HCT116 (cell line): ENCODE measurements around the gene PTOV1. TPM values are rescaled to one million over a fixed set of nuclear protein-coding genes. Genes with fewer than 3 reads are reported as not detected.

Experiments
- ATAC-seq: fragments of 200-7000 bp; cut with Tn5 transposase; 2 replicates; pipeline ENCODE4 v1.9.1; 2020; ENCODE audit warnings: mild to moderate bottlenecking, moderate library complexity
- BruUV-seq: library from RNA; stranded (reverse); fragments of 400-500 nt; replicated peaks from 2 replicates; lab custom pipeline; 2021; lab: Mats Ljungman, UMichigan
- CTCF ChIA-PET: fragments of 300-600 bp; sonication (Branson Sonifier 250); formaldehyde crosslinking; loops from one replicate; lab custom pipeline; 2021; ENCODE audit warnings: antibody characterized with exemption; lab: Charles Lee
- POLR2A ChIA-PET: fragments of 300-600, 350-600 bp; sonication (Branson Sonifier 250); formaldehyde crosslinking; loops from one replicate; lab custom pipeline; 2021; ENCODE audit warnings: antibody characterized with exemption; lab: Charles Lee
- RAD21 ChIA-PET, 2 experiments: fragments of 300-600 bp; sonication (Branson Sonifier 250); formaldehyde crosslinking; loops; one replicate each; lab custom pipeline; 2023; ENCODE audit warnings: low total read pairs in 2 of 2; ENCODE audit not compliant: uncharacterized antibody in 2 of 2, unreplicated experiment in 2 of 2, low non-redundant PET in 1 of 2; lab: Charles Lee
- DNase-seq: peaks from one replicate; pipeline ENCODE4 v3.0.0-alpha.2; 2010; ENCODE audit warnings: low read depth, low spot score
- H2AFZ ChIP-seq: fragments of 200-600 bp; shearing (Covaris generic), sonication (generic); 2 replicates; pipeline ENCODE4 v1.6.1; 2017; ENCODE audit warnings: low read depth, mixed run types, mixed read lengths, antibody characterized with exemption, low read length; ENCODE audit not compliant: poor library complexity, severe bottlenecking
- H3K27ac ChIP-seq: 2 replicates; pipeline ENCODE4 v1.5.1; 2012; ENCODE audit warnings: low read depth, low read length
- H3K27me3 ChIP-seq: fragments of 200-600 bp; sonication (generic); 2 replicates; pipeline ENCODE4 v1.6.1; 2016; ENCODE audit warnings: mixed run types, low read length, mixed read lengths; ENCODE audit not compliant: insufficient read depth
- H3K36me3 ChIP-seq, 2 experiments: fragments of 200-500 bp in 1 of 2; fragments of 200-600 bp in 1 of 2; sonication (Bioruptor generic) in 1 of 2; sonication (generic) in 1 of 2; 2 replicates each; pipeline versions ENCODE4 v1.5.1 to v1.6.1; 2014 to 2016; ENCODE audit warnings: low read length in 2 of 2, inconsistent platforms in 1 of 2, mixed read lengths in 1 of 2, mixed run types in 1 of 2; ENCODE audit not compliant: insufficient read depth in 2 of 2, control insufficient read depth in 1 of 2
- H3K4me1 ChIP-seq, 2 experiments: fragments of 200-600 bp in 1 of 2; sonication (generic) in 1 of 2; 2 replicates each; pipeline versions ENCODE4 v1.5.1 to v1.6.1; 2012 to 2017; ENCODE audit warnings: low read length in 2 of 2, inconsistent platforms in 1 of 2, mild to moderate bottlenecking in 1 of 2, mixed read lengths in 1 of 2, mixed run types in 1 of 2, moderate library complexity in 1 of 2; ENCODE audit not compliant: insufficient read depth in 2 of 2, control insufficient read depth in 1 of 2
- H3K4me2 ChIP-seq: fragments of 200-600 bp; sonication (generic); 2 replicates; pipeline ENCODE4 v1.6.1; 2017; ENCODE audit warnings: mixed run types, low read length, mixed read lengths
- H3K4me3 ChIP-seq, 2 experiments: fragments of 200-600 bp in 1 of 2; sonication (generic) in 1 of 2; replicated peaks in 1 of 2; 2 replicates each; pipeline ENCODE4 v1.5.1; 2011 to 2016; ENCODE audit warnings: low read length in 2 of 2, control low read depth in 1 of 2, low read depth in 1 of 2, mild to moderate bottlenecking in 1 of 2, mixed read lengths in 1 of 2, mixed run types in 1 of 2
- H3K79me2 ChIP-seq: fragments of 200-600 bp; sonication (generic); 2 replicates; pipeline ENCODE4 v1.6.1; 2017; ENCODE audit warnings: mild to moderate bottlenecking, mixed run types, low read length, moderate library complexity, mixed read lengths; ENCODE audit not compliant: insufficient read depth
- H3K9ac ChIP-seq: fragments of 200-600 bp; sonication (generic); 2 replicates; pipeline ENCODE4 v1.6.1; 2016; ENCODE audit warnings: low read length, mixed read lengths
- H3K9me2 ChIP-seq: fragments of 200-600 bp; sonication (generic), shearing (Covaris generic); 2 replicates; pipeline ENCODE4 v1.6.1; 2017; ENCODE audit warnings: mixed run types, mild to moderate bottlenecking, moderate library complexity; ENCODE audit not compliant: insufficient read depth
- H3K9me3 ChIP-seq, 2 experiments: fragments of 200-500 bp in 1 of 2; fragments of 200-600 bp in 1 of 2; sonication (Bioruptor generic) in 1 of 2; sonication (generic) in 1 of 2; 2 replicates each; pipeline ENCODE4 v1.6.1; 2014 to 2017; ENCODE audit warnings: low read length in 2 of 2, mixed read lengths in 2 of 2, inconsistent platforms in 1 of 2, low read depth in 1 of 2, mild to moderate bottlenecking in 1 of 2, mixed run types in 1 of 2, moderate library complexity in 1 of 2; ENCODE audit not compliant: control insufficient read depth in 1 of 2, insufficient read depth in 1 of 2
- H4K20me1 ChIP-seq: fragments of 200-600 bp; sonication (generic), shearing (Covaris generic); 2 replicates; pipeline ENCODE4 v1.6.1; 2017; ENCODE audit warnings: mixed run types, mild to moderate bottlenecking, moderate library complexity; ENCODE audit not compliant: insufficient read depth
- ATF3 ChIP-seq: IDR thresholded peaks from 2 replicates; pipeline ENCODE4 v1.6.1; 2012
- CBX3 ChIP-seq: IDR thresholded peaks from 2 replicates; pipeline ENCODE4 v1.6.1; 2012; ENCODE audit warnings: low read depth
- CEBPB ChIP-seq: IDR thresholded peaks from 2 replicates; pipeline ENCODE4 v1.6.1; 2012; ENCODE audit warnings: low read depth
- CTCF ChIP-seq, 3 experiments: fragments of 200-600 bp in 1 of 3; sonication (generic) in 1 of 3; IDR thresholded peaks in 2 of 3; conservative IDR thresholded peaks in 1 of 3; 2 replicates each; pipeline ENCODE4 v1.5.1; 2012 to 2017; ENCODE audit warnings: low read depth in 2 of 3, low read length in 2 of 3, antibody characterized with exemption in 1 of 3, borderline replicate concordance in 1 of 3, control low read depth in 1 of 3, mild to moderate bottlenecking in 1 of 3, mixed read lengths in 1 of 3, mixed run types in 1 of 3, moderate library complexity in 1 of 3; ENCODE audit not compliant: insufficient read depth in 1 of 3
- EZH2 ChIP-seq: fragments of 200-600 bp; sonication (generic); IDR thresholded peaks from 2 replicates; pipeline ENCODE4 v1.6.1; 2017; ENCODE audit warnings: antibody characterized with exemption, mixed run types
- FOSL1 ChIP-seq: IDR thresholded peaks from 2 replicates; pipeline ENCODE4 v1.6.1; 2012; ENCODE audit warnings: low read depth
- JUND ChIP-seq: IDR thresholded peaks from 2 replicates; pipeline ENCODE4 v1.6.1; 2012
- MAX ChIP-seq: IDR thresholded peaks from 2 replicates; pipeline ENCODE4 v1.6.1; 2012
- POLR2AphosphoS5 ChIP-seq: IDR thresholded peaks from 2 replicates; pipeline ENCODE4 v1.6.1; 2011; ENCODE audit warnings: mild to moderate bottlenecking, low read depth, low read length, moderate library complexity
- RAD21 ChIP-seq: IDR thresholded peaks from 2 replicates; pipeline ENCODE4 v1.6.1; 2012; ENCODE audit warnings: low read depth, mild to moderate bottlenecking
- REST ChIP-seq: IDR thresholded peaks from 2 replicates; pipeline ENCODE4 v1.6.1; 2012; ENCODE audit warnings: low read depth
- SP1 ChIP-seq: IDR thresholded peaks from 2 replicates; pipeline ENCODE4 v1.6.1; 2012; ENCODE audit warnings: low read depth
- SRF ChIP-seq: IDR thresholded peaks from 2 replicates; pipeline ENCODE4 v1.6.1; 2012; ENCODE audit warnings: low read depth
- TCF7L2 ChIP-seq: IDR thresholded peaks from 2 replicates; pipeline ENCODE4 v1.7.0; 2011; ENCODE audit warnings: borderline replicate concordance, inconsistent platforms; ENCODE audit not compliant: insufficient read depth, insufficient read length; ENCODE audit errors: extremely low read depth
- ZBTB33 ChIP-seq: IDR thresholded peaks from 2 replicates; pipeline ENCODE4 v1.6.1; 2011; ENCODE audit warnings: mild to moderate bottlenecking, low read length, moderate library complexity; ENCODE audit not compliant: insufficient replicate concordance; ENCODE audit errors: extremely low read depth
- ZFX ChIP-seq: fragments of 450-650 bp; IDR thresholded peaks from 2 replicates; pipeline ENCODE4 v1.6.1; 2017
- intact Hi-C: fragments of 100-400 bp; cut with micrococcal nuclease; formaldehyde crosslinking; loops from 2 replicates; pipeline ENCODE4 v1.10.0; 2022
- total RNA-seq: library from RNA; stranded (reverse); gene quantifications from one replicate; pipeline ENCODE4 v1.2.1, GENCODE V29; 2021; ENCODE audit not compliant: unreplicated experiment

The PTOV1 gene
- total RNA-seq, 1 experiment from 2014 or later: 236 TPM

- no peak for TF ChIP-seq REST
- no peak for TF ChIP-seq FOSL1
- TF ChIP-seq MAX: peak; percentile 73; the same call in 1 of the 2 replicates
- TF ChIP-seq RAD21: no peak
Observed at GRCh38 chr19:49850487-49851342, at the start of gene PTOV1 (continued).

GRCh38 chr19:49801401-49801888 is 49.5 kb upstream of the PTOV1 start:
- no TSS peak for BruUV-seq
- H3K79me2 ChIP-seq: no peaks in the 10 kb centered on the region
- no peak overlapping the region for H2AFZ ChIP-seq
- TF ChIP-seq ZFX (no peak), CEBPB (no peak), POLR2AphosphoS5 (no peak), JUND (no peak), TCF7L2 (no peak), ZBTB33 (no peak), CBX3 (no peak), SRF (no peak), EZH2 (no peak), CTCF (IDR thresholded peaks at IDR 0.05 in 2 of 3, conservative IDR thresholded peaks at IDR 0.05 in 1 of 3; ENCODE audit: borderline replicate concordance in 1 of 3, insufficient read depth in 1 of 3, low read depth in 2 of 3, low read length in 2 of 3) (no peak), SP1 (no peak), ATF3 (no peak), MAX (no peak)
- no peak overlapping the region for H3K4me3 ChIP-seq
- ATAC-seq: no peak
- H3K9ac ChIP-seq: no peak overlapping the region
- no peaks in the 10 kb centered on the region for H3K9me3 ChIP-seq
- no peaks in the 10 kb centered on the region for H3K9me2 ChIP-seq
- H3K27ac ChIP-seq: no peak overlapping the region; the same call in 1 of the 2 replicates
- H3K36me3 ChIP-seq: peaks cover 16 to 27% of the 10 kb centered on the region in 2 experiments
- ChIA-PET CTCF (no interaction called here), RAD21 (no interaction called here), POLR2A (no interaction called here)
- intact Hi-C loops: no loop called here
- H4K20me1 ChIP-seq: no peaks in the 10 kb centered on the region
- H3K27me3 ChIP-seq: no peaks in the 10 kb centered on the region
- no peak overlapping the region for H3K4me2 ChIP-seq
- peaks cover 4 to 16% of the 10 kb centered on the region in 2 experiments; a peak in 3 of 4 replicates for H3K4me1 ChIP-seq
- no peak for DNase-seq
